Measurements from ENCODE around the gene CLDN4.
"Not testable (repeated sequence)": the region's sequence is repeated elsewhere in the genome, so short reads cannot be mapped to it uniquely, and the experiment has no call there.

The CLDN4 gene, protein sequence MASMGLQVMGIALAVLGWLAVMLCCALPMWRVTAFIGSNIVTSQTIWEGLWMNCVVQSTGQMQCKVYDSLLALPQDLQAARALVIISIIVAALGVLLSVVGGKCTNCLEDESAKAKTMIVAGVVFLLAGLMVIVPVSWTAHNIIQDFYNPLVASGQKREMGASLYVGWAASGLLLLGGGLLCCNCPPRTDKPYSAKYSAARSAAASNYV

DNA sequence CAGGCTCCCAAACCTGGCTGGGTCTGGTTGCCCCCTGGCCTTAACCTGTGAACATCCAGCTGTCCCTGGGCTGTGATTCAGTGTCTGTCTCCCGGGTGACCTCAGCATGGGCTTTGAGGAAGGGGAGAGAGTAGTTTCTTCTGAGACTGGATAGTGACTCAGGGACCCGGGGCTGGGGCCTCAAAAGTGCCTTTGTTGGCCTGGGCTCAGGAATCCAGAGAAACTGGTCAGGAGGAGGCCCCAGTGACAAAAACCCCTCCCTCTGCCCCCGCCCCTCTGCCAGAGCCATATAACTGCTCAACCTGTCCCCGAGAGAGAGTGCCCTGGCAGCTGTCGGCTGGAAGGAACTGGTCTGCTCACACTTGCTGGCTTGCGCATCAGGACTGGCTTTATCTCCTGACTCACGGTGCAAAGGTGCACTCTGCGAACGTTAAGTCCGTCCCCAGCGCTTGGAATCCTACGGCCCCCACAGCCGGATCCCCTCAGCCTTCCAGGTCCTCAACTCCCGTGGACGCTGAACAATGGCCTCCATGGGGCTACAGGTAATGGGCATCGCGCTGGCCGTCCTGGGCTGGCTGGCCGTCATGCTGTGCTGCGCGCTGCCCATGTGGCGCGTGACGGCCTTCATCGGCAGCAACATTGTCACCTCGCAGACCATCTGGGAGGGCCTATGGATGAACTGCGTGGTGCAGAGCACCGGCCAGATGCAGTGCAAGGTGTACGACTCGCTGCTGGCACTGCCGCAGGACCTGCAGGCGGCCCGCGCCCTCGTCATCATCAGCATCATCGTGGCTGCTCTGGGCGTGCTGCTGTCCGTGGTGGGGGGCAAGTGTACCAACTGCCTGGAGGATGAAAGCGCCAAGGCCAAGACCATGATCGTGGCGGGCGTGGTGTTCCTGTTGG, at the start of gene CLDN4:
Gene CLDN4 (plus strand): TSS at position 316 of the 903 bp plus-strand sequence. CDS start 206 bp downstream, at position 522.
- no peak for DNase-seq (ENCODE audit: low read depth, low spot score)

DNA sequence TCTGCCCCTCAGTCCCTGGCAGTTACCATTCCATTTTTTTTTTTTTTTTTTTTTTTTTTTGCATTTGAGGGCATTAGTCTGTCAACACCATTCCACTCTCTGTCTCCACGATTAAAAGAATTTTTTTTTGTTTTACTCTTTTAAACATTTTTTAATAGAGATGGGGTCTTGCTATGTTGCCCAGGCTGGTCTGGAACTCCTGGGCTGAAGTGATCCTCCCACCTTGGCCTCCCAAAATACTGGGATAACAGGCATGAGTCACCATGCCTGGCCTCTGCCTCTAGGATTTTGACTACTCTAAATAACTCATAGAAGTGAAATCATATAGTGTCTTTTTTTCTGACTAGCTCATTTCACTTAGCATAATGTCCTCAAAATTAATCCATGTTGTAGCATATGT, 44.2 kb upstream of the CLDN4 start:
- no peak for DNase-seq (ENCODE audit: low read depth, low spot score)

DNA sequence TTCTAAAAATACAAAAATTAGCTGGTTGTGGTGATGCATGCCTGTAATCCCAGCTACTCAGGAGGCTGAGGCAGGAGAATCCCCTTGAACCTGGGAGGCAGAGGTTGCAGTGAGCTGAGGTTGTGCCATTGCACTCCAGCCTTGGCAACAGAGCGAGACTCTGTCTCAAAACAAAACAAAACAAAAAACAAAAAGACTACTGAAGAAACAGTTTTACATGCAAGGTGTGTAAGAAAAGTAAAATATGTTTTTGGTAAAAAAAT, 43.1 kb upstream of the CLDN4 start:
- DNase-seq (ENCODE audit: low read depth, low spot score): not testable (repeated sequence)

DNA sequence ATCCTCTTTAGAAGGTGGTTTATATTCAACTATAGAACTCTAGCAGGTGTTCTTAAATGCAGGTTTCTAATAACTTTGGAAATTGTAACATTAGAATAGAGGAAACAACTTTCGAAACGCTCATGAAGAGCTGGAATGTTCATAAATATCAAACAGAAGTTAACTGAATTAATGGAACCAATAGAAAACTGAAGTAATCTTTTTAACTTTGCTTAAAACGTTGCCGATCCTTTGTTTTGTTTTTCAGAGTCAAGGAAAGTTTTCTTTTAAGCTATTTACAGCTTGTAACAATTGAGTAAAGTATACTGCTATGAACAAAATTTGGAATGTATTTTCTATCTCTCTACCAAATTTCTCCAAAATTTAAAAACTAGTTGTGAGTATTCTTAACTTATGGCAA, 41.7 kb upstream of the CLDN4 start:
- DNase-seq (ENCODE audit: low read depth, low spot score): no peak

DNA sequence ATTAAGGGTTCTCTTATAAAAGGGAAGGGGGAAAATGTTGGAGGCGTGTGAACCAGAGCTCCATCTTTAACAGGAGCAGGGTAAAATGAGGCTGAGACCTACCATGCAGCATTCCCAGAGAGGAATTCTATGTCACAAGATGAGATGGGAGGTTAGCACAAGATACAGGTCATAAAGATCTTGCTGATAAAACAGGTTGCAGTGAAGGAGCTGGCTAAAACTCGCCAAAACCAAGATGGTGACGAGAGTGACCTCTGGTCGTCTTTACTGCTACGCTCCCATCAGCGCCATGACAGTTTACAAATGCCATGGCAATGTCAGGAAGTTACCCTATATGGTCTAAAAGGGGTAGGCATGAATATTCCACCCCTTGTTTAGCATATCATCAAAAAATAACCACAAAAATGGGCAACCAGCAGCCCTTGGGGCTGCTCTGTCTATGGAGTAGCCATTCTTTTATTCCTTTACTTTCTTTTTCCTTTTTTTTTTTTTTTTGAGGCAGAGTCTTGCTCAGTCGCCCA, 39.6 kb upstream of the CLDN4 start:
- DNase-seq (ENCODE audit: low read depth, low spot score): not testable (repeated sequence)

DNA sequence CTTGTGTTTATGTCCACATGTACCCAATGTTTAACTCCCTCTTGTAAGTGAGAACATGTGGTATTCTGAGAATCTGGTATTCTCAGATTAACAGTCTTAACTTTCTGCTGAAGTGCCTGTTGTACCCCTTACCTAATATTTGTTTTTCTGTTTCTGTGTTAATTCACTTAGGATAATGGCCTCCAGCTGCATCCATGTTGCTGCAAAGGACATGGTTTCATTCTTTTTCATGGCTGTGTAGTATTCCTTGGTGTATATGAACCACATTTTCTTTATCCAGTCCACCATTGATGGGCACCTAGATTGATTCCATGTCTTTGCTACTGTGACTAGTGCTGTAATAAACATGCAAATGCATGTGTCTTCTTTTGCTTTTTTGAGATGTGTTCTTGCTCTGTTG, 35.6 kb upstream of the CLDN4 start:
- not testable (repeated sequence) for DNase-seq (ENCODE audit: low read depth, low spot score)

DNA sequence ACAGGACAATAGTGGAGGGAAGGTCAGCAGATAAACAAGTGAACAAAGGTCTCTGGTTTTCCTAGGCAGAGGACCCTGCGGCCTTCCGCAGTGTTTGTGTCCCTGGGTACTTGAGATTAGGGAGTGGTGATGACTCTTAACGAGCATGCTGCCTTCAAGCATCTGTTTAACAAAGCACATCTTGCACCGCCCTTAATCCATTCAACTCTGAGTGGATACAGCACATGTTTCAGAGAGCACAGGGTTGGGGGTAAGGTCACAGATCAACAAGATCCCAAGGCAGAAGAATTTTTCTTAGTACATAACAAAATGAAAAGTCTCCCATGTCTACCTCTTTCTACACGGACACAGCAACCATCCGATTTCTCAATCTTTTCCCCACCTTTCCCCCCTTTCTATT, 34.1 kb upstream of the CLDN4 start:
- not testable (repeated sequence) for DNase-seq (ENCODE audit: low read depth, low spot score)

DNA sequence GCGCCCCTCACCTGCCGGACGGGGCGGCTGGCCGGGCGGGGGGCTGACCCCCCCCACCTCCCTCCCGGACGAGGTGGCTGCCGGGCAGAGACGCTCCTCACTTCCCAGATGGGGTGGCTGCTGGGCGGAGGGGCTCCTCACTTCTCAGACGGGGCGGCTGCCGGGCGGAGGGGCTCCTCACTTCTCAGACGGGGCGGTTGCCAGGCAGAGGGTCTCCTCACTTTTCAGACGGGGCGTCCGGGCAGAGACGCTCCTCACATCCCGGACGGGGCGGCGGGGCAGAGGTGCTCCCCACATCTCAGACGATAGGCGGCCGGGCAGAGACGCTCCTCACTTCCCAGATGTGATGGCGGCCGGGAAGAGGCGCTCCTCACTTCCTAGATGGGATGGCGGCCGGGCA, 33.6 kb upstream of the CLDN4 start:
- DNase-seq (ENCODE audit: low read depth, low spot score): not testable (repeated sequence)

DNA sequence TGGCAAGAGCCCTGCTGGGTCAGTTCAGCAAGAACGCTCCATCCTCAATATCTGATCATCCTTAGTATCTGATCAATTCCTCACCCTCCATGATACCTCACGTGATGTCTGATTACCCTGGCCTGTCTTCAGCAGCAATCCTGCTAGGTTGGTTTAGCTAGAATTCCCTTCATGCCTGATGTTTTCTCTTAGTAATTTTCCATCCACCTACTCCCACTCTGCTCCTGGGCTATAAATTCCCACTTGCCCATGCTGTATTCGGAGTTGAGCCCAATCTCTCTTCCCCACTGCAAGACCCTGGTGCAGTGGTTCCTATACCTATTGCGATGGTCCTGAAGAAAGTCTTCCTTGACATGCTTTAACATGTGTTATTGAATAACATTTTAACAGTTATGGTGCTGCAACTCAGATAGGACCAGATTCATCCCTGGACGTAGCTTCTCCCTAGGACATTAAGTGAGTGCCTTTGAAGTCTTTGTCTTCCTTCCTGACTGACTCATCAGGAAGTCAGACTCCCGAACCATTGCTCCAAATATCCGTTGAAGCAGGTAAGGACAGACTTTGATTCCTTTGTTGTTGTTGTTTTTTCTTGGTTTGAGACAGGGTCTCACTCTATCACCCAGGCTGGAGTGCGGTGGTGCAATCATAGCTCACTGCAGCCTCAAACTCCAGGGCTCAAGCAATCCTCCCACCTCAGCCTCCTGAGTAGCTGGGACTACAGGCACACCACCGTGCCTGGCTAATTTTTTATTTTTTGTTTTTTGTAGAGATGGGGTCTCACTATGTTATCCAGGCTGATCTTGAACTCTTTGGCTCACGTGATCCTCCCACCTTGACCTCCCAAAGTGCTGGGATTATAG, 31.3 kb upstream of the CLDN4 start:
- no peak for DNase-seq (ENCODE audit: low read depth, low spot score)

DNA sequence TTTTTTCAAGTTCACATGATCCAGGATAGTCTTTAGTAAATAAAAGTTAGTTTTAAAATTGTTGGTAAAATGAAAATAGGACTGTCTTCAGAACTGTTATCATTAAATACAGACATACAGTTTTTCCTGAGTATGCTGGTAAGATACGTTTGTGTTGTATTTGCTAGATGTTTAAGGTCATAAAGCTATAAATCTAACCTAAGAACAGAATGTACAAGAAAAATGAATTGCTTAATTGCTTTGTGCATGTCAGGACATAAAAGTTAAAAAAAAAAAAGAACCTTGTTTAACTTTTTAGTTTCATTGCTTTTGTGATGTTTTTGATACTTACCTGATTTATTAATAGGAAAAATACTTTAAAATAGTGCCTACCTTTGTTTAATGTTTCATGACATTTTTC, 29.2 kb upstream of the CLDN4 start:
- DNase-seq (ENCODE audit: low read depth, low spot score): no peak

DNA sequence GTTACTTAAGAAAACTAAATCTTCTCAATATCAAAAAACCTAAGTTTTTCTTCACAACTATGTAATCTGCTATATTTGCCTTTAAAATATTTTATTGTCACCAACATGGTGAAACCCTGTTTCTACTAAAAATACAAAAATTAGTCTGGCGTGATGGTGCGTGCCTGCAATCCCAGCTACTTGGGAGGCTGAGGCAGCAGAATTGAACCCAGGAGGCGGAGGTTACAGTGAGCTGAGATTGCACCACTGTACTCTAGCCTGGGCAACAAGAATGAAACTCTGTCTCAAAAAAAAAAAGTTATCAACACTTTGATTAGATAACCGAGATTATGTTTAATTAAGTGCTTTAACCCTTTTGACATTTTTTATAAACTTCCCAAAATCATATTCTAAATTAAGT, 28.3 kb upstream of the CLDN4 start:
- no peak for DNase-seq (ENCODE audit: low read depth, low spot score)

DNA sequence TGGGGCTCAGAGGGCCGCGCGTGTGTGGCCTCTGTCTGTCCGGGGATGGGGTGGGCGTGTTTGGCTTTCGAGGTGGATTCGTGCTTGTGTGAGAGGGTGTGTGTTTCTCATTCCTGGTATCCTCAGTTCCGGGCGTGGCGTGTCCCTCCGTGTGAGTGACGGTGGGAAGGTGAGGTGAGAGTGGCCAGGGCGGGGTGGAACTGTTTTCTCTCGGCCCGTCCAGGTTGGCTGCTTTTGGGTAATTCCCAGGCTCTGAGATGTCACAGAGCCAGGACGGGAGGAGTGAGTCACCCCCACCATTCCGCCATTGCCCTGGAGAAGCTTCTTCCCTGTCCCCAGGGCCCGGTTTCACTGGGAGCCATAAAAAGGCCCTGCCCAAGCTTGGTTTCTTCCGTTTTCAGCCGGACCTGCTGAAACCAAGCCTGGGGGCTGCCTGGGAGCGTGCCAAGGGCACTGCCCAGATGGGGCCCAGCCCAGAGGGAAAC, 21.3 kb upstream of the CLDN4 start:
- no peak for DNase-seq (ENCODE audit: low read depth, low spot score)

DNA sequence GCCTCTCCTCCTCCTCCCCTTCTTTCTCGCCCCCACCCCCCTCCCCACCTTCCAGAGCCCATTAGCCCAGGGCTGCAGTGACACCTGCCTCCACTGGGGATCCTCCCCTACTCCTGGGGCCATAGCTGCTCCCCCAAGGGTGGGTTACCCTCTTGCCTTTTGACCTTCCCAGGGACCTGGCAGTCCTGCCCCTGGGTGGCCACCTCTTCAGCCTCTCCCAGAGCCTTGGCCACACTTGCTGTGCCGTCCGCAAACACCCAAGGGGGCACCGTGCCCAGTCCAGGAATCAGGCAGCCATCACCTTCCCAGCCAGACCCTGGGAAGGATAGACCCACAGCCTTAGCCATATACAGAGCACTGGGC, 19.8 kb upstream of the CLDN4 start:
- DNase-seq (ENCODE audit: low read depth, low spot score): no peak

DNA sequence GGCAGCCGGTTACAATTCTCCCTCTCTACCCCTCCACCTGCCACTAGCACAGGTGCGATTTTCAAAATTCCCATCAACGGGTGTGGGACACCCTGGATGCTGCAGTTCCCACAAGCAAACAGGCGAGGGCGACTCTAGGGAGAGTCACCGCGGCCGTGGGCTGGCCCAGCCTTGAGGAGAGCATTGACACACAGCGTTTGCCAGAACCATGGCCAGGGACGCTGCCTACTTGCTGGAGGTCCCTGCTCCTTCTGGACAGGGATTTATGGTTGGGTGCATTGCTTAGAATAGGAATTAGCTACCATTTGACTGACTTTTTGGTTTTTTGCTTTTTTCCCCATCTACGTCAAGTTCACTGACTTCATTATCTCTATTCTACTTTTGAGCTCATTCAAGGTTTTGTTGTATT, 19.0 kb upstream of the CLDN4 start:
- DNase-seq (ENCODE audit: low read depth, low spot score): no peak

DNA sequence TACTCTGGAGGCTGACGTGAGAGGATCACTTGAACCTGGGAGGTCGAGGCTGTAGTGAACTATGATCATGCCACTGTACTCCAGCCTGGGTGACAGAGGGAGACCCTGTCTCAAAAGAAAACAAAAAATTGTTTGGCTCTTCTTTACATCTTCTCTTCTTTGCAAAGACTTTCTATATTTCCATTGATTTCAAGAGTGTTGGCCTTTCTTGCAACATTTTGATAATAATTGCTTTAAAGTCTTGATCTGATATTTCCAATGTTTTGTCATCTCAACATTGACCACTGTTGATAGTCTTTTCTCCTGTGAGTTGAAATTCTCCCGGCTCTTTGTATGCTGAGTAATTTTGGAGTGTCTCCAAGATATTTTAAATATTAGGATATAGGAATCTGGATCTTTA, 17.8 kb upstream of the CLDN4 start:
- no peak for DNase-seq (ENCODE audit: low read depth, low spot score)

DNA sequence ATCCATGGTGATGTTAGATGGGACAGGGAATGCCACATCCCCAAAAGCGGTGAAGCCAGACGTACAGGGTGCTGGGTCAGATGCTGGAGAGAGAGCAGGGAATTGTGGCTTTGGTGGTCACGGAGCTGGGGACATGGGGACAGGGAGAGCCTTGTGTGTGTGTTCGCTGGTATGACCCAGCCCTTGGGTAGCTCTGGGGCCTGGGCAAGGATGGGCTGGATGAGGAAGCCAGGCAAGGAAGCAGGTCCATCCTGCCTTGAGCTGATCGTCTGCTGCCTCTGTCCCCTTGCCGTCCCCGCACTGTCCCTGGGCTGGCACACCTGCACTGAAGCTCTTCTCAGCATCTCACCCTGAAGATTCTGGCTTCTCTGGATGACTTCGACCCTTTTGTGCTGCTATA, 15.4 kb upstream of the CLDN4 start:
- DNase-seq (ENCODE audit: low read depth, low spot score): no peak

DNA sequence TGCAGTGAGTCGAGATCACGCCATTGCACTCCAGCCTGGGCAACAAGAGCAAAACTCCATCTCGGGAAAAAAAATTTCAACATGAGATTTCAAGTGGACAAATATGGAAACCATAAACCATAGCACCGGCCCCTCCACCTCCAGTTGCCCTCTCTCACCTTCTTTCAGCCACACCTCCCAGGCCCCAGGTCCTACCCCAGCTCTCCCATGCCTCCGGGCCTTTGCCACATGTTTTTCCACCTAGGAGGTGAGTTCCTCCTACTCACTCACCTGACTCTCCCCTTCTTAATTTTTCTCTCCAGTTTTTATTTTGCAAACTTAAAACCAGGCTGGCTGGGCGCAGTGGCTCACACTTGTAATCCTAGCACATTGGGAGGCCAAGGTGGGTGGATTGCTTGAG, 13.7 kb upstream of the CLDN4 start:
- no peak for DNase-seq (ENCODE audit: low read depth, low spot score)

DNA sequence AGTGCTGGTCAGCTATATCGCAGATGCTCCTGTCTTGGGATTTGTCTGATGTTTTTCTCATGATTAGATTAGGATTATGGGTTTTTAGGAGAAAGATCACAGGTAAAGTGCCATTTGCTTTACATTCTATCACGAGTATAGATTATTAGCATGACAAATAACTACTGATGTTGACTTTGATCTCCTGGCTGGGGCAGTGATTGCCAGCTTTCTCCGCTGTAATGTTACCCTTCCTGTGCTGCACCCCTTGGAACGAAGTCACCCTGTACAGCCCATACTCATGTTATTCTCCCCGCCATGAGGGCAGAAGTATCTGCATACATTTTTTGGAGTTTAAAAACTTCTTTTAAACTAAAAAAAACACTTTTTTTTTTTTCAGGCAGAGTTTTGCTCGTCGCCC, 10.8 kb upstream of the CLDN4 start:
- DNase-seq (ENCODE audit: low read depth, low spot score): no peak

DNA sequence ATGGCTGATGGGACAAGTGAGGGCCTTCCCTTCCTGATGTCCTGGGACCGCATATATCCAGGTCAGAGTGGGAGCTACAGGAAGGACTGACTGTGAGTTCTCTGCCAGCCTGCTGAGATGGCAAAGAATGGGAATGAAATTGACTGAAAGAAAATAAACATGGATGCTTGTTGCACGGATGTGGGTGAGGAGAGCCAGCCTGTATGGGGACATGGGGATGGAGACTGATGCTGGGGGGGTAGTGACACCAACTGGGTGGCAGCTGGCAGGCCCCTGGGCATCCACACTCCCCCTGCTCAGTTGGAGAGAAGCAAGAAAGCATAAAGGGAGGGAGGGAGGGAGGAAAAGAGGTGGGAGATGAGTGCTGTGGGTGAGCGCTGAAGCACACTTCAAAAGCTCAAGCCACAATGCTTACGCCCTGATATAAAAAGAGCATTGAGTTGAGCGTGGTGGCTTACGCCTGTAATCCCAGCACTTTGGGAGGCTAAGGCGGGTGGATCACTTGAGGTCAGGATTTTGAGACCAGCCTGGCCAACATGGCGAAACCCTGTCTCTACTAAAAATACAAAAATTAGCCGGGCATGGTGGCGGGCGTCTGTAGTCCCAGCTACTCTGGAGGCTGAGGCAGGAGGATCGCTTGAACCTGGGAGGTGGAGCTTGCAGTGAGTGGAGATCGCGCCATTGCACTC, 9.1 kb upstream of the CLDN4 start:
- not testable (repeated sequence) for DNase-seq (ENCODE audit: low read depth, low spot score)

DNA sequence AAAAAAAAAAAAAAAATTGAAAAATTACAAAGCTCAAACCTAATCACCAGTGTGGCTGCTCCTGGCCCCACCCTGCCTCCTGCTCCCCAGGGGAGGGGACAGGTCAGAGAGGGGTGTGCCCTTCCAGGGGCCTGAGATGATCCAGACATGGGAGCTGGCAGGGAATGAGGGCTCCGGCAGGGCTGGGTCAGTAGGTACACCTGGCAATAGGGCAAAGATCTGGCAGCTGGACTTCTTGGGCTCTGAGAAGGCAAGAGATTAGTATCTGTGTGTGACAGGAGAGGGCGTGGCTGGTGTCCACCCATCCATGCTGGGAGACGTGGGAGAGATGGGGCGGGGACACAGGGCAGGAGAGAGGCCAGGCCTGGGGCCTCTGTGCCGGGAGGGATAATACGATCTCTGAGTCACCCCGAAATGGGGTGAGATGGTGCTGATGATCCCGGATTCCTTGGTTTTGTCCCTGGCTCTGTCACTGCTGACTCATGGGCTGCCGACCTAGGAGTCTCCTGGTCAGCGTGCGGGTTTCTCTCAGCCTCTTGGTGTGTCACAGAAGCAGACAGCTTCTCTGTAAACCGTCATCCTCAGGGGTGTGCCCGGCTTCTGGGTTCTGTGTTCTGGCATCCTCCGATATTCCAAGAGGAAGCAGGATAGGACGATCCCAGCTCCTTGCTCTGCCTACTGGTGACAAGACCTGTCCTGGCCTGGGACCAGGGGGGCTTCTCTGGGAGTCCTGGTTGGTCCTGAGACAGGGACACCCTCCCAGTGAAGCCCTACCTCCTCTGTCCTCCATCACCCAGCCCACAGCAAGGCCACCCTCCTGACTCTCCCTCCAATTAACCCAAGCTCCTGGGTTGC, 8.2 kb upstream of the CLDN4 start:
- no peak for DNase-seq (ENCODE audit: low read depth, low spot score)

DNA sequence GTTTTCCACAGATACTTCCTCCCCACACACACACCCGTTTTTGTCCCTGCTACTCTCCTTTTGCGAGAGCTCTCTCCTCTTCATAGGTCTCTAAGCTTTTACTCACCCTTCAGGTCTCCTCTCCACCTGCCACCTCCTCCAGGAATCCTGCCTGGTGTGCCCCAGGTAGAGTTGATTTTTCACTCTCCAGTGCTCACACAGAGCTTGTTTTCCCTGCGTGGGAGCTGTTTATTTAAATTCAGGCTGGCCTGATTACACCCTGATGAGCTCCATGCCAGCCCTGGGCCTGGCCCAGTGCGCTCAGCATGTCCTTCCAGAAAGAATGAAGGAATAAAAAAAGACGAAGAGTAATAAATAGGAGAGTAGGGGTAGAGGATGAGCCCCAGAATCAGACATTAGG, 7.5 kb upstream of the CLDN4 start:
- DNase-seq (ENCODE audit: low read depth, low spot score): no peak
